Stimulated activated CD4-positive, alpha-beta T cell treated with anti-CD3 and anti-CD28 coated beads, TNF-alpha, amount 100 ng/mL, for 1 hour (primary cell): ENCODE data around the gene PARD6G.

Experiments used
- DNase-seq, 3 donors: peaks; one replicate each; pipeline ENCODE4 v3.0.0-alpha.2; 2020; ENCODE audit warnings: low read depth in 3 of 3, low spot score in 1 of 3

Gene PARD6G

GRCh38 chr18:80147418-80148325, 99.6 kb downstream of the PARD6G start:
- peak; percentile 26 to 53 (median 29) for DNase-seq

- DNase-seq = no peak
These were observed 100.3 kb downstream of the PARD6G start for GRCh38 chr18:80147037-80147417.

- no peak for DNase-seq
These were observed 102.0 kb downstream of the PARD6G start for GRCh38 chr18:80145196-80145804.

- DNase-seq = no peak
These were observed 103.4 kb downstream of the PARD6G start for GRCh38 chr18:80143881-80144280.

GRCh38 chr18:80140455-80140985, 106.8 kb downstream of the PARD6G start:
- DNase-seq = no peak

- DNase-seq = no peak
These were observed 109.3 kb downstream of the PARD6G start for GRCh38 chr18:80137976-80138375.

GRCh38 chr18:80137137-80137536, 110.2 kb downstream of the PARD6G start:
- no peak for DNase-seq

GRCh38 chr18:80136679-80137078, 110.6 kb downstream of the PARD6G start:
- DNase-seq = no peak

- no peak for DNase-seq
These were observed 112.2 kb downstream of the PARD6G start for GRCh38 chr18:80135136-80135535.

- no peak for DNase-seq
These were observed 114.2 kb downstream of the PARD6G start for GRCh38 chr18:80133124-80133523.

- no peak for DNase-seq
These were observed 115.0 kb downstream of the PARD6G start for GRCh38 chr18:80132180-80132812.

- DNase-seq = no peak
These were observed 116.8 kb downstream of the PARD6G start for GRCh38 chr18:80130555-80130954.

- DNase-seq = no peak
These were observed 117.5 kb downstream of the PARD6G start for GRCh38 chr18:80129672-80130367.

- DNase-seq = no peak
These were observed 119.7 kb downstream of the PARD6G start for GRCh38 chr18:80127635-80128034.

GRCh38 chr18:80126797-80127196, 120.5 kb downstream of the PARD6G start:
- no peak for DNase-seq

- no peak for DNase-seq
These were observed 123.2 kb downstream of the PARD6G start for GRCh38 chr18:80124131-80124530.

- DNase-seq = no peak
These were observed 126.4 kb downstream of the PARD6G start for GRCh38 chr18:80120932-80121331.

GRCh38 chr18:80119111-80119510, 128.2 kb downstream of the PARD6G start:
- no peak for DNase-seq

- no peak for DNase-seq
These were observed 132.3 kb downstream of the PARD6G start for GRCh38 chr18:80115035-80115434.

- no peak for DNase-seq
These were observed 134.6 kb downstream of the PARD6G start for GRCh38 chr18:80112624-80113248.

GRCh38 chr18:80109676-80110078, 137.6 kb downstream of the PARD6G start:
- DNase-seq = no peak
